Right atrium auricular region (tissue), 2 donors: Measurements from ENCODE around the gene LONP2. TPM values are rescaled to one million over a fixed set of nuclear protein-coding genes. Genes with fewer than 3 reads are reported as not detected.

Experiments
- DNase-seq: peaks from one replicate; pipeline ENCODE4 v3.0.0-alpha.2; 2019; ENCODE audit warnings: low spot score
- H3K27ac ChIP-seq, 2 donors: fragments of 200-600 bp; sonication (generic); 1 replicate in 1 of 2; 2 replicates in 1 of 2; pipeline ENCODE4 v1.5.1; 2016 to 2019
- H3K27me3 ChIP-seq, 2 donors: fragments of 200-600 bp; sonication (generic); one replicate each; pipeline versions ENCODE4 v1.5.1 to v1.6.0; 2017 to 2019
- H3K36me3 ChIP-seq: fragments of 200-600 bp; sonication (generic); one replicate; pipeline ENCODE4 v1.5.1; 2016
- H3K4me1 ChIP-seq, 2 donors: fragments of 200-600 bp; sonication (generic); one replicate each; pipeline versions ENCODE4 v1.5.1 to v1.6.0; 2017 to 2019
- H3K4me3 ChIP-seq, 2 donors: fragments of 200-600 bp; sonication (generic); 1 replicate in 1 of 2; 2 replicates in 1 of 2; pipeline ENCODE4 v1.5.1; 2017 to 2019; ENCODE audit warnings: mild to moderate bottlenecking in 1 of 2, moderate library complexity in 1 of 2
- H3K9me3 ChIP-seq, 2 donors: fragments of 200-600 bp; sonication (generic); one replicate each; pipeline ENCODE4 v1.5.1; 2019
- total RNA-seq, 2 donors: library from RNA; depleted of rRNA; stranded (reverse); fragments of >200 nt; gene quantifications; one replicate each; pipeline ENCODE4 v1.1.0, GENCODE V29; 2016
- TF ChIP-seq, protein P1 (sequence below), 2 donors: fragments of 200-600 bp; sonication (generic); IDR thresholded peaks; one replicate each; pipeline ENCODE4 v1.5.1; 2019; ENCODE audit warnings: antibody characterized with exemption in 2 of 2

LONP2 gene
- total RNA-seq, 2 donors from 2014 or later = 37.2 to 48.9 TPM

DNA sequence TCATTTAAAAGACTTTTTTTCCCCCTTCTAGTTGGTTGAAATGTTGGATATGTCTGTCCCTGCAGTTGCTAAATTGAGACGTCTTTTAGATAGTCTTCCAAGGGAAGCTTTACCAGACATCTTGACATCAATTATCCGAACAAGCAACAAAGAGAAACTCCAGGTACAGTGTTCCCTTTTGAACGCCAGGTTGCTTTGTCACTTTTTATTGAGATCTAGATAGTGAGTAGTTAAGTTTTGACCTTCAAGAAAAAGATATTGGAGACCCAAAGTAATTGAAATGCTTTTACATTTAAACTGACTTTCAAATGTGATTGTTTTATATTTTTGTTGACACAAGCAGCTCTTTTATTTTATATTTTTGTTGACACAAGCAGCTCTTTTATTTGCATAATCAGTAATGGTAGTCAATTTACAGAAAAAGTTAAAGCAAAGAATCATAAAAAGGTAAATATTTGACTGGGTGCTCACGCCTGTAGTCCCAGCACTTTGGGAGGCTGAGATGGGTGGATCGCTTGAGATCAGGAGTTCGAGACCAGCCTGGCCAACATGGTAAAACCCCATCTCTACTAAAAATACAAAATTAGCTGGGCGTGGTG lies 12.6 kb downstream of the LONP2 start:
- TF ChIP-seq, protein P1, sequence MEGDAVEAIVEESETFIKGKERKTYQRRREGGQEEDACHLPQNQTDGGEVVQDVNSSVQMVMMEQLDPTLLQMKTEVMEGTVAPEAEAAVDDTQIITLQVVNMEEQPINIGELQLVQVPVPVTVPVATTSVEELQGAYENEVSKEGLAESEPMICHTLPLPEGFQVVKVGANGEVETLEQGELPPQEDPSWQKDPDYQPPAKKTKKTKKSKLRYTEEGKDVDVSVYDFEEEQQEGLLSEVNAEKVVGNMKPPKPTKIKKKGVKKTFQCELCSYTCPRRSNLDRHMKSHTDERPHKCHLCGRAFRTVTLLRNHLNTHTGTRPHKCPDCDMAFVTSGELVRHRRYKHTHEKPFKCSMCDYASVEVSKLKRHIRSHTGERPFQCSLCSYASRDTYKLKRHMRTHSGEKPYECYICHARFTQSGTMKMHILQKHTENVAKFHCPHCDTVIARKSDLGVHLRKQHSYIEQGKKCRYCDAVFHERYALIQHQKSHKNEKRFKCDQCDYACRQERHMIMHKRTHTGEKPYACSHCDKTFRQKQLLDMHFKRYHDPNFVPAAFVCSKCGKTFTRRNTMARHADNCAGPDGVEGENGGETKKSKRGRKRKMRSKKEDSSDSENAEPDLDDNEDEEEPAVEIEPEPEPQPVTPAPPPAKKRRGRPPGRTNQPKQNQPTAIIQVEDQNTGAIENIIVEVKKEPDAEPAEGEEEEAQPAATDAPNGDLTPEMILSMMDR (IDR thresholded peaks at IDR 0.05) = no peak
- Histone ChIP-seq H3K27me3 (no peaks in the 10 kb centered on the region), H3K4me1 (no peaks in the 10 kb centered on the region), H3K36me3 (peaks cover 72% of the 10 kb centered on the region), H3K27ac (no peak overlapping the region), H3K9me3 (no peaks in the 10 kb centered on the region), H3K4me3 (no peak overlapping the region)
- DNase-seq = no peak

DNA sequence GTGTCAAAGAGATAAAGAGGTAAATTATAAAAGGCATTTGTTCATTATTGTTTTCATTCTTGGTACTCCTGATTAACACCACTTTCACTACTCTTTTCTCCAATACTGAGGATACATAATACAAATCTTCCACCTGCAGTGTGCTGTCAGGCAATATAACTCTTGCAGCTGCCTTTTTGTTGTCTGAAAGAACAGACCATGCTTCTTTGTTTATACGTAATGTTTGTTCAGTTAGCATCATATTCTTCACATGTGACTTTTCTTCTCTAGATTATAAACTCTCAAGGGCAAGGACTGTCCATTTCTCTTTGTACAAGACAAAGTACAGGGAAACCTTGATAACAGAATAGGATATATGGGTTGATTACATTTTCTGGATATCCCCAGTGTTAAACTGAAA lies 17.5 kb downstream of the LONP2 start:
- TF ChIP-seq, protein P1 (IDR thresholded peaks at IDR 0.05) = no peak
- Histone ChIP-seq H3K4me3 (no peak overlapping the region), H3K9me3 (no peaks in the 10 kb centered on the region), H3K27ac (no peak overlapping the region), H3K36me3 (peaks cover 59% of the 10 kb centered on the region), H3K27me3 (no peaks in the 10 kb centered on the region), H3K4me1 (no peaks in the 10 kb centered on the region)
- no peak for DNase-seq

DNA sequence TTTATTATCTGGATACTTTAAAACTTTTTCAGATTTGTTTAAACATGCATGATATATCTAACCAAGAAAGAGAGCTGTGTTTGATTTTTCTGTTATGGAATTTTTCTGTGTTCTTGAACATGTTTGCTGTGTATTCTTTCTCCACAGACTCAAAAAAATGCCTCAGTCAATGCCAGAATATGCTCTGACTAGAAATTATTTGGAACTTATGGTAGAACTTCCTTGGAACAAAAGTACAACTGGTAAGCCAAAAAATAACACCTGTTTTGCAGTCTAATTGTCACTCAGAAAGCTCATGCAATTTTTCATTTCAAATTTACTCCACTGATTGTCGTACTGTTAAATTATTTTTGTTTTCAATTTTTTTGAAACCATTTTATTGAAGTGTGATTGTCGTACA lies 18.5 kb downstream of the LONP2 start:
- no peaks in the 10 kb centered on the region for H3K27me3 ChIP-seq
- H3K27ac ChIP-seq = no peak overlapping the region
- H3K36me3 ChIP-seq = peaks cover 53% of the 10 kb centered on the region
- TF ChIP-seq, protein P1 (IDR thresholded peaks at IDR 0.05) = no peak
- no peaks in the 10 kb centered on the region for H3K4me1 ChIP-seq
- no peaks in the 10 kb centered on the region for H3K9me3 ChIP-seq
- H3K4me3 ChIP-seq = no peak overlapping the region
- DNase-seq = no peak

DNA sequence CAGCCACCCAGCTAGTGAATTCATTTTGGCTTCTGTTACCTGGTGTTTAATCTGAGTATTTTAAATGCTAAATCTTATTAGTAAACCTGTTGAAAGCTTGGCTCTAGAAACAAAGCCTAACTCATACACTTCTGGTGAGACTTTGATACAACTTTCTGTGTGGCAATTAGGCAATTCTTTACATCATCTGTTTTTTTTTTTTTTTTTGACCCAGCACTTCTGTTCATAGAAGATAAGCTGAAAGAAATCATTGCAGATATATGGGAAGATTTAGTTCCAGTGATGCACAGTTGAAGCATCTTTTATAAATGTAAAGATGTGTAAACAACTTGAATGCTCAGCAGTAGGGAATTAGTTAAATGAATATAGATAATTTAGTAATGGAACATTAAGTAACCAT lies 24.9 kb downstream of the LONP2 start:
- no peaks in the 10 kb centered on the region for H3K27me3 ChIP-seq
- peaks cover 0 to 12% of the 10 kb centered on the region in 2 donors for H3K4me1 ChIP-seq
- DNase-seq = no peak
- no peak overlapping the region for H3K4me3 ChIP-seq
- peaks cover 9% of the 10 kb centered on the region for H3K36me3 ChIP-seq
- H3K9me3 ChIP-seq = no peaks in the 10 kb centered on the region
- no peak overlapping the region for H3K27ac ChIP-seq
- TF ChIP-seq, protein P1 (IDR thresholded peaks at IDR 0.05) = no peak

DNA sequence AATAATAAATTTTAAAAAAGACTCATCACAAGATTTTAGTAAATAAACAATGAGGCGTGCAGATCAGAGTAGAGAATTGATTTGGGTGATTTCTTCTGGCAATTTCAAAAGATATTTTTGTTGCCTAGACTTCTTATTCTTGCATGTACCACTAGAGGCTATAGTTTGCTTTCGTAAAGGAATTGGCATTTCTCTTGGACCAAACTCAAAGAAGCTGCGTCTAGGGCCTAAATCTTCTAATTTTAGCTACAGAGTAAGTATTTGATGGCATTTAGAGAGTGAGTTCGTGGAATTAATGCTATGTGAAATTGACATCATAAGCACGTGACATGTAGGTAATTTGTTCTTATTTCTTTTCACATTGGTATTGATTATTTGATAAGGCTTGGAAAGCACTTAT lies 27.6 kb downstream of the LONP2 start:
- Histone ChIP-seq H3K36me3 (peaks cover 9% of the 10 kb centered on the region), H3K27me3 (no peaks in the 10 kb centered on the region), H3K27ac (peak overlapping the region; percentile 66), H3K4me1 (peaks cover 0 to 17% of the 10 kb centered on the region in 2 donors), H3K4me3 (no peak overlapping the region), H3K9me3 (no peaks in the 10 kb centered on the region)
- TF ChIP-seq, protein P1 (IDR thresholded peaks at IDR 0.05) = peak in 1 of 2 donors; percentile 22
- no peak for DNase-seq

DNA sequence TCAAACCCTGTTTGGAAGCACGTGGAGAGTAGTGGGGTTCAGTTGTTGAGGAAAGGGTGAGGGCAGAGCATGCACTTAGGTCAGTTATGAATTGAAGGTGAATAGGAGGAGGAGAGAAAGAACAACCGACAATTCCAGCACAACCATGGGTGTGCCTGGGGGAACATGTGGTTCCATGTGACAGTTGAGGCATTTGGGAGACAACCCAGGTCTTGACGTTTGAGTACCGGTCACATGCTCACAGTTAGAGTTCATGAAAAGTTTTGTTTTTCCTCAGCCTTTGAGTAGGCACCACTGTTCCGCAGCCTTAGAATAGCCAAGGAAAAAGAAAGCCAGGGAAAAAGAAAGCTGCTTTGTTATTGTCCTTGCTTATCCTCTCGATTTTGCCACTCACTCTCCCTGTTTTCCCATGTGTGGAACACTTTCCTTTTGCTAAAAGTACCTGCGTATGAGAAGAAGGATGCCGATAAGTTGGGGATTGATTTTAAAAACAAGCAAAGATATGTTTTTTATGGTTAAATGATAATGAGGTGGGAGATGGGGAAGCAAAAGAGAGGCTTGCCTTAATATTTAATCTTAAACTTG lies 28.8 kb downstream of the LONP2 start:
- TF ChIP-seq, protein P1 (IDR thresholded peaks at IDR 0.05) = no peak
- H3K27ac ChIP-seq = peak overlapping the region; percentile 66
- H3K4me1 ChIP-seq = peaks cover 0 to 26% of the 10 kb centered on the region in 2 donors
- H3K4me3 ChIP-seq = no peak overlapping the region
- peaks cover 14% of the 10 kb centered on the region for H3K36me3 ChIP-seq
- no peaks in the 10 kb centered on the region for H3K27me3 ChIP-seq
- DNase-seq = no peak
- H3K9me3 ChIP-seq = no peaks in the 10 kb centered on the region
